GM19468 (cell line): ENCODE data around the gene PXMP4.

Experiments used
- ATAC-seq: cut with Tn5 transposase; IDR thresholded peaks from one replicate; pipeline ENCODE4 v1.9.1; 2021; ENCODE audit warnings: mild to moderate bottlenecking, moderate library complexity, moderate number of reproducible peaks; ENCODE audit not compliant: unreplicated experiment; ENCODE audit errors: extremely low read depth

PXMP4 gene

DNA sequence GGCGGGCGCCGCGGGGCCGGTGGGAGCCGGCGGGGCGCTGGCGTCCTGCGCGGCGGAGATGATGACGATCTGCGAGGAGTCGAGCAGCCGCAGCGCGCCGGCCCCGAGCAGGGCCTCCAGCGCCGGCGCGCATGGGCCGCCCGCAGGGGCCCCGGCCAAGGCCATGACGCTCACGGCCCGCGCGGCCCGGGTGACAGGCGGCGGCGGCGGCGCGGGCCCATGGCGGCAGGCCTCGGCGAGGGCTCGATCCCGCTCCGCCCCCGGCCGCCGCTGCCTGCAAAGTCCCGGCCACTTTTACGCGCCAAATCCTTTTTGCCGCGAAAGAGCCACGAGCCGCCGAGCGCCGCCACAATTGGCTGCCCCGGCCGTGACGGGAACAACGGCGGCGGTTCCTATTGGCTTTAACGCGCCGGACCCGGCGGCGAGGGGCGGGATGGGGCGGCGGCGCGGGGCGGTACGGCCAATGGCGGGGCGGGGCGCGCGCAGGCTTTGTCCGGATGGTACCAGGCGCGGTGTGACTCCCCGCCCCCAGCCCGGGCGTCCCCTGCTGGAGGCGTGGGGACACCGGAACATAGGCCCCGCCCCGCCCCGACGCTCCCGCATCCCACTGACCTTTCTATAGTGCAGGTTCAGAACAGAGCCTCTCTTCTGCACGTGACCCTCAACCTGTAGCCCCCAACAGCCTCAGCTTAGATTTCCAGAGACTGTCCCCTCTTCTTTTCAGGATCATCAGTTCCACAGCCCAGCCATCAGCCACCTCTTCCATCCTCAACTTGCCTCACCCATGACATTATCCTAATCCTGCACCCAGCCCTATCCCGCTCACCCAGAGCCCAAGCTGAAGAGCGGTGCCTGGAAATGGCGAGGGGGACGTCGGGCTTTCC is 33.8 kb downstream of the PXMP4 start, which contains the start of gene E2F1:
Gene E2F1, minus strand, starts transcription at position 286 of the 884 bp plus-strand sequence. Its CDS starts 121 bp downstream, at position 165.
- peak; percentile 70 for ATAC-seq

DNA sequence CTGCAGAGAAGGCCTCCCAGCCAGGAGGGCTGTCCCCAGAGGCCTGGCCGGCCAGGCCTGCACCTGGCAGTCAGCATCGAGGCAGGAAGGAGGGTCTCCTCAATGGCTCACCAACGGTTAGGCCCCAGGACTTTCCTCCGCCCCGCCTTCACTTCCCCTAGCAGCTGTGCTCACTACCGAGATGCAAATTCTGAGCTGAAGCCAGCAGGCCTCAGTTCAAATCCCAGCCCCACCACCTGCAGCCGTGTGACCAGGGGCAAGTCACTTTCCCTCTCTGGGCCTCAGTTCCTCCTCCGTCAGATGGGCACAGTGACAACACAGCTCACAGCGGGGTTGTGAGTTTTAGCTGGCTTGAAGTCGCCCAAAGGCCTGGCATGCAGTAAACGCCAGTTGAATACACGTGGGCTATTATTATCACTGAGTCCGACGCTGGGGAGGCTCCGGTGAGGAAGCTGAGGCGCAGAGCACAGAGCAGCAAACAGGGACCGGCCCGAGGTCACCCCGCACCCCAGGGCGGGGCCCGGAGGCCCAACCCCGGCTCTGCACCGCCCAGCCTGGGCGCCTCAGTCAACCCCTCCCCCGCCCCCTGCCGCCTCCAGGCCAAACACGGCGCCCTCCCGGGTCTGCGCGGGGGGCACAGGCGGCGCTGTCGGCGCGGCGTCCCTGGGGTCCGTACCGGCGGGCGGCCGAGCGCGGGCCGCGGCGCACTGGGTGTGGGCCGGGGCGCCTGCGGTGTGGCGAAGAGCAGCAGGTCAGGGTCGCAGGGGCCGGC is 34.6 kb downstream of the PXMP4 start:
- ATAC-seq: peak; percentile 13

DNA sequence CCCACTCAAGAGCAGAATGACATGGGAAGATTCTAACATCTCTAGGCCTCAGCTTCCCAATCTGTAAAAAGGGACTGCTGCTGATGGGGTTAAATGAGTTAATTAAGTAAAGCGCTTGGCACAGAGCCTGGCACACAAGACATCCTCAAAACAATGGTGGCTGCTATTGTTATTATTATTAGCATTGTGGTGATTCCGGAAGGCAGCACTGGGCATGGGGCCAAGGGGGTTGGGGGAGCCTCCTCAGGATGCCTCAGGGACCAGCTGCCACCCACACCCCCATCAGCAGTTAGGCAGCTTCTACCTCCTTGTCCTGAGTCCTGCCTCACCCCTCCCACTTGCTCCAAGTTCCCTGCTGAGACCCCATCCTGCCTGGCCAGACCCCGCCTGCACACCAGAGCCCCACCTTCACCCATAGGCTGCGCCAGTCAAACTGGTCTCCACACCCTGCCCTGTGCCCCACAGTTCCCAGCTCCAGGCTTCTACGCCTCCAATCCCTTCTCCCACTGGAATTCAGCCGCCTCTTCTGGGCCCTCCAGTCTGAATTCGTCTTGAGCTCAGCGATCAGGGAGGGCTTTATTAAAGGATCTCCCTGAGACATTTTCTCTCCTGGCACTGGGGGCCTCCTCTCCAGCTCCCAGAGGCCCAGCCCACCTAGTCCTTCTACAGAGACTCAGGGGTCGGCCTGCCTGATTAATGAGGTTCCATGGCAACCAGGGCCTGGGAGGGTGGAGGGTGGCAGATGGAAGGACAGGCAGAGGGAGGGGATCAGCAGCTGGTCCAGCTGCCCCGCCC is 35.4 kb downstream of the PXMP4 start:
- ATAC-seq: no peak

DNA sequence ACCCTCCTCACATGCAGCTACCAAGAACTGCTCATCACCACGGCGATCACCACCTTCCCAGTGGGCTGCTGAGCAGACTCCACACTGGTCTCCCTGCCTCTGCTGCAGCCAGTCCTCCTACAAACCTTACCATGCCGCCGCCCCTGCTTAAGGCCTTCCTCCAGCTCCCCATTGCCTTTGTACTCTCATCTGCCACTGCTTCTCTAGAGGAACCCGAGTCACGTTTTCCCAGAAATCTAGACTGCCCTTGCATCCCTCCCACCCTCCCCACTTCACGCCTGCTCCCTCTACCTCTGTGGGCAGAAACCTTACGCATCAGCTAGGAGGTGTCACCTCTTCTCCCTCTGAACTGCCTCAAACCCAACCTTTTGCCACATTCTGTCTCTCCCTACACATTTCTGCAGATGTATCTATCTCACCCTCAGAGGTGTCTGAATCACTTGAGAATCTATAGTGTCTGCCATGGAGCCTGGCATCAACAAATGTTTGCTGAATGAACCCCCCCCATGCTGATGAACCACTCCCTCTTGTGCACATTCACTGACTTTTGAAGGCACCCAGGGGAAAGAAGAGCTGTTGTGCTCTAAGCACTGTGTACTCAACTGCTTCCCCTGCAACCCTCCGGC is 38.3 kb downstream of the PXMP4 start:
- ATAC-seq: no peak

GRCh38 chr20:33681288-33681687 is 38.8 kb downstream of the PXMP4 start:
- no peak for ATAC-seq

GRCh38 chr20:33680686-33681085 is 39.4 kb downstream of the PXMP4 start:
- no peak for ATAC-seq

GRCh38 chr20:33679758-33680485 is 40.2 kb downstream of the PXMP4 start:
- ATAC-seq: no peak

DNA sequence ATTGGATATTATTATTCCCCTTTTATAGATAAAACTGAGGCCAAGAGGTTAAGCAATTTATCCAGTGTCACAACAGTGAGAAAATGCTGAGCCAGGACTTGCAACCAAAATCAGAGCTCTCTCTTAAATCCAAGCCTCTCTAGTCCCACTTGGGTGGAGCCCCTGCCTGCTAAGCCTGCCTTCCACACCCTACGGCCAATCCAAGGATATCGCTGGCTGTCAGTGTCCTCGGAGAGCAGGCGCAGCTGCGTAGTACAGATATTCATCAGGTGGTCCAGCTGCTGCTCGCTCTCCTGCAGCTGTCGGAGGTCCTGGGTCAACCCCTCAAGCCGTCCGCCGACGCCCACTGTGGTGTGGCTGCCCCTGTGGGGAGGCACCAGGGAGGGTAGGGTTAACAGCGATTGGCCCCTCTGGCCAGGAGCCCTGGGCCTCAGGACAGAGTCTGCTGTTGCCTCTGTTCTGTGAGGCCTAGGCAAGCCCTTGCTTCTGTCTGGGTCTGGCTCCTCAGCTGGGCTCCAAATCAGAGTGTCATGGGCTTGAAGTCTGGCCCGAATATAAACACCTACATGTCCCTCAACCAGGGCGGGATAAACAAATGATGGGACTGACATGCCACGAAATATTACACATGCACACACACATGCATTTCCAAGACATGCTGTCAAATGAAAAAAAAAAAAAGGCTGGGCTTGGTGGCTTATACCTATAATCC is 42.0 kb downstream of the PXMP4 start:
- no peak for ATAC-seq

DNA sequence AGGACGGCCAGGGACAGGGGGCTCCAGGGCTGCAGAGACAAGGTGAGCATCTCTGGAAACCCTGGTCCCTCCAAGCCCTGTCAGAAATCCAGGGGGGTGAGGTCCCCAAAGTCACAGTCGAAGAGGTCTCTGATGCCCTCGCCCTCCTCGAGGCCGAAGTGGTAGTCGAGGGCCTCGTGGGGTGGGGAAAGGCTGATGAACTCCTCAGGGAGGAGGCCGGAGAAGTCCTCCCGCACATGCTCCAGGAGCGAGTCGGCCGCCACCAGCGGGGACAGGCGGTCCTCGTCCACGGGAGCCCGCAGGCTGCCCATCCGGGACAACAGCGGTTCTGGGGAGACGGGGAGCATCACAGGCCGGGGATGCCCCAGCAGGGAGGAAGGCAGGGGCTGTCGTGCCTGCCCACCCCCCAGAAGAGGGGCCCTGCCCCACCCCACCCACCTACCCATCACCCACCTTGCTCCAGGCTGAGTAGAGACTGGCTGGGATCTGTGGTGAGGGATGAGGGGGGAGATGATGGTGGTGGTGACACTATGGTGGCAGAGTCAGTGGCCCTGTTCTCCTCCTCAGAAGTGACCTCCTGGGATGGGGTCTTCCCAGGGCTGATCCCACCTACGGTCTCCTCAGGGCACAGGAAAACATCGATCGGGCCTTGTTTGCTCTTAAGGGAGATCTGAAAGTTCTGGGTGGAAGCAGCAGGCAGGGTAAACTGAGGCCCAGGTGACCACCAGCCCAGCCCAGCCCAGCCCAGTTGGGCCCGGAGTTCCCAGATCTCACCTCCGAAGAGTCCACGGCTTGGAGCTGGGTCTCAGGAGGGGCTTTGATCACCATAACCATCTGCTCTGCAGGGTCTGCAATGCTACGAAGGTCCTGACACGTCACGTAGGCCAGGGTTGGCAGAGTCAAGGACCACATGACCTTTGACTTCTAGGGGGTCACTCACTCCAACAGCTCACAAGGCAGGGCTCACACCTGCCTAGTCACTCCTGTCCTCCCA is 43.2 kb downstream of the PXMP4 start:
- ATAC-seq: no peak

- no peak for ATAC-seq
Measured at GRCh38 chr20:33676121-33676520, 44.0 kb downstream of the PXMP4 start.

- no peak for ATAC-seq
Measured at GRCh38 chr20:33675136-33675959, 44.8 kb downstream of the PXMP4 start.

DNA sequence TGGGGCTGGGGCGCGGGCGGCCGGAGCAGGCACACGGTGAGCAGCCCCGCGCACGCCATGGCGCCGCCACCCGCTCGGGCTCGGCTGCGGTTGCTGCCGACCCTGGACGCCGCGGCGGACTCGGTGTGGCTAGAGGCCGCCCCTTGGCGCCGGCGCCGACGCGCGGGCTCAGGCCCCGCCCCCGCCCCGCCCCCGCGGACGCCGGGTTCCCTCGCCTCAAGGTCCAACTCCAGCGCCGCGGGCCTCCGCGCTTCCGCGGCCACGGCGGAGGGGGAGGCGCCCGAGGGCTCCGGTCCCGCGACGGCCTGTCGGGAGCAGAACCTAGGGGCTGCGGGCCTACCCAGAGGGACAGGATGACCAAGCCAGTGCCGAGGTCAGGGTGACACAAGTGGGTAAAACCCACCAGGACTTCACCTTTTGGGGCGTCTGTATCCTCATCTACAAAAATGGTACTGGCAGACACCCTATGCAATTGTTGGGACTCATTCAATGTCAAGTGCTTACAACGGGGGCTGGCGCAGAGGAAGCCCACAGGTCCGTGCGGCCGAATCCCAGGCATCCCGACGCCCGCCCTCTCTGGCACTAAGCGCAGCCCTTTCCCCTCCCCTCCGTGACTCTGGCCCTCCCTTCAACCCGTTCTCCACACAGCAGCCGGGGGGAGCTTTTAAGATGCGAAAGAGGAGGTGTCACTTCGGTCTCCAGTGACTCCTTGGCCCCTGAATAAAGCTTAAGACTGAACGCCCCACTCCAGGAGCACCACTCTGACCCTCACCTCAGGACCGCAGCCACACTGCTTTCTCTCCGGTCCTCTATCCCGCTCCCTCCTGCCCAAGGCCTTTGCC is 45.6 kb downstream of the PXMP4 start, which contains the start of gene NECAB3:
Gene NECAB3, minus strand, starts transcription at position 135 of the 842 bp plus-strand sequence. Its CDS starts 76 bp downstream, at position 59.
- no peak for ATAC-seq

DNA sequence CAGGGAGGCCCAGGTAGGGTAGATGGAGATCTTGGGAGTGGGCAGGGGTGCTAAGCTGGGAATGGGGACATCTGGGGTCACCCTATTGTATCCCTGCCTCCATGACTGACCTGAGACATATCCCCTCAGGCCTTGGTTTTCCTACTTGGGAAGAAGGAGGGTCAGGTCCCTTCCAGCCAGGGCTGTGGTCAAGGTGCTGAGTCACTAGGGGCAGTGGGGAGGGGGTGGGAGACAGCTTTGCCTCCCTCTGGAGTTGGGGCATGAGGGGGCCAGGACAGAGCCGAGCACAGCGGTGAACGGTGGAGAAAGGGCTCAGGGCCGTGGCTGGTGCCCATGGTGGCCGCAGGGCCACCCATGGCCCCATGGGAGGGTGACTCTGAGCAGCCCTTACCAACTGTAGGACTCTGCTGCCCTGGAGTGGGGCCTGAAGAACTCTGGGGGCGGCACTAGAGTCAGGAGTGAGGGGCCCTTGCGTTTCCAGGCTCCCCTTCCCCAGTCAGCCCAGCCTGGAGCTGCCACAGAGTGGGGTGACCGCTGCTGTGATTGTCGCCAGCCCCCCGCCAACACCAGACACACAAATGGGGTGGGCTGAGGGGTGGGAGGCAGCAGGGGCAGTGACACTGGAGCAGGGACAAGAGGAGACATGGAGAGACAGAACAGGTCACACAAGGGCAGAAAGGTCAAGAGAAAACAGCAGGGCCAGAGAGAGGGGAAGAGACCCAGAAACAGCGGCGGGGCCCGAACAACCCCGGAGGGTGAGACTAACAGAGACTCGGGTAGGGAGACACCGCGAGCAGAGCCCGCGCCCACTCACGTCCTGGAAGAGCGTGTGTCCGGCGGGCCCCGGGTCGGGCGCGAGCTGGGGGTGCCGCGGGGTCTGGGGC is 46.5 kb downstream of the PXMP4 start:
- no peak for ATAC-seq

DNA sequence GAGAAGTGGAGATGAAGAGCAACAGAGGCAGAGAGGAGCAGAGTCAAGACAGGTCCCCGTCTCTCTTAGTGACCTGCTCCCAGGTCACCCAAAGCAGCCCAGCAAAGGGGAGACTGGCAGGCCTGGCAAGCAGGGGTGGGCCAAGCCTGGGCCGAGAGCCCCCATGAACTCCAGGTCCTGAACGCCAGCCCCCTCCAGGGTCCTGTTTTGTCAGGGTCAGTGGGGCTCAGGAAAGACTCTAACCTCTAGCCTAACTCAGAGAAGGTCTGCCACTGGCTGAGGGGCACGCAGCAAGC is 47.0 kb downstream of the PXMP4 start:
- ATAC-seq: no peak
